CD14-positive monocyte (primary cell): ENCODE measurements around the gene LGALS4. TPM values are rescaled to one million over a fixed set of nuclear protein-coding genes. Genes with fewer than 3 reads are reported as not detected.

Experiments
- DNase-seq, 3 donors: peaks; one replicate each; pipeline ENCODE4 v3.0.0-alpha.2; 2011 to 2022
- H2AFZ ChIP-seq: 2 replicates; pipeline ENCODE4 v1.6.0; 2012; ENCODE audit warnings: mild to moderate bottlenecking, low read depth, low read length, inconsistent platforms; ENCODE audit not compliant: insufficient read depth, poor library complexity, severe bottlenecking
- H3K27ac ChIP-seq, 2 donors: 1 replicate in 1 of 2; 2 replicates in 1 of 2; pipeline ENCODE4 v1.5.1; 2012 to 2013; ENCODE audit warnings: low read length in 2 of 2, control low read depth in 1 of 2, inconsistent platforms in 1 of 2, low read depth in 1 of 2, mild to moderate bottlenecking in 1 of 2
- H3K27me3 ChIP-seq, 2 donors: one replicate each; pipeline versions ENCODE4 v1.6.0 to v1.6.1; 2011 to 2013; ENCODE audit warnings: low read length in 2 of 2; ENCODE audit not compliant: control insufficient read depth in 2 of 2, insufficient read depth in 2 of 2
- H3K36me3 ChIP-seq, 2 donors: replicated peaks in 1 of 2; 1 replicate in 1 of 2; 2 replicates in 1 of 2; pipeline versions ENCODE4 v1.5.1 to v1.6.1; 2012 to 2013; ENCODE audit warnings: low read length in 2 of 2, control low read depth in 1 of 2, inconsistent platforms in 1 of 2, mild to moderate bottlenecking in 1 of 2; ENCODE audit not compliant: insufficient read depth in 2 of 2, control insufficient read depth in 1 of 2
- H3K4me1 ChIP-seq, 2 donors: 1 replicate in 1 of 2; 2 replicates in 1 of 2; pipeline versions ENCODE4 v1.5.1 to v1.6.1; 2012 to 2013; ENCODE audit warnings: low read length in 2 of 2, control low read depth in 1 of 2, inconsistent platforms in 1 of 2, mild to moderate bottlenecking in 1 of 2, moderate library complexity in 1 of 2; ENCODE audit not compliant: insufficient read depth in 2 of 2, control insufficient read depth in 1 of 2
- H3K4me2 ChIP-seq: replicated peaks from 2 replicates; pipeline ENCODE3; 2012; ENCODE audit warnings: low read length, moderate library complexity, mild to moderate bottlenecking; ENCODE audit not compliant: poor library complexity, severe bottlenecking; ENCODE audit errors: extremely low read depth
- H3K4me3 ChIP-seq, 3 experiments: fragments of 200-600 bp in 1 of 3; sonication (generic) in 1 of 3; replicated peaks in 1 of 3; 1 replicate in 2 of 3; 2 replicates in 1 of 3; pipeline ENCODE4 v1.5.1; 2011 to 2013; ENCODE audit warnings: low read length in 3 of 3, mild to moderate bottlenecking in 3 of 3, control low read depth in 2 of 3, low read depth in 2 of 3, inconsistent platforms in 1 of 3, moderate library complexity in 1 of 3
- H3K79me2 ChIP-seq: 2 replicates; pipeline ENCODE4 v1.6.0; 2012; ENCODE audit warnings: mild to moderate bottlenecking, control low read depth, inconsistent platforms, low read length, moderate library complexity; ENCODE audit not compliant: insufficient read depth
- H3K9ac ChIP-seq: 2 replicates; pipeline ENCODE4 v1.6.0; 2017; ENCODE audit warnings: low read length, mild to moderate bottlenecking; ENCODE audit not compliant: insufficient read depth, poor library complexity, severe bottlenecking
- H3K9me3 ChIP-seq, 2 donors: replicated peaks in 1 of 2; 1 replicate in 1 of 2; 2 replicates in 1 of 2; pipeline versions ENCODE4 v1.5.1 to v1.6.1; 2012 to 2013; ENCODE audit warnings: low read length in 2 of 2, control low read depth in 1 of 2; ENCODE audit not compliant: control insufficient read depth in 1 of 2, insufficient read depth in 1 of 2
- H4K20me1 ChIP-seq: 2 replicates; pipeline ENCODE4 v1.6.0; 2012; ENCODE audit warnings: mild to moderate bottlenecking, low read length, control low read depth, moderate library complexity; ENCODE audit not compliant: insufficient read depth
- H3K27ac Mint-ChIP-seq, 7 donors: one replicate each; pipeline ENCODE4 v1.8.0; 2020; ENCODE audit warnings: mild to moderate bottlenecking in 7 of 7, mixed read lengths in 7 of 7, moderate library complexity in 6 of 7, inconsistent platforms in 2 of 7
- H3K27me3 Mint-ChIP-seq, 3 donors: one replicate each; pipeline ENCODE4 v1.8.0; 2021 to 2022; ENCODE audit warnings: low read depth in 3 of 3, mild to moderate bottlenecking in 3 of 3, mixed read lengths in 3 of 3, moderate library complexity in 3 of 3, inconsistent platforms in 1 of 3
- H3K36me3 Mint-ChIP-seq, 2 donors: one replicate each; pipeline ENCODE4 v1.8.0; 2020; ENCODE audit warnings: mixed read lengths in 2 of 2, inconsistent platforms in 1 of 2, mild to moderate bottlenecking in 1 of 2
- H3K4me1 Mint-ChIP-seq: one replicate; pipeline ENCODE4 v1.8.0; 2020; ENCODE audit warnings: mild to moderate bottlenecking, mixed read lengths
- H3K4me3 Mint-ChIP-seq, 2 donors: one replicate each; pipeline ENCODE4 v1.8.0; 2020; ENCODE audit warnings: mild to moderate bottlenecking in 2 of 2, mixed read lengths in 2 of 2, moderate library complexity in 1 of 2
- H3K9me3 Mint-ChIP-seq, 7 donors: one replicate each; pipeline ENCODE4 v1.8.0; 2020 to 2022; ENCODE audit warnings: mixed read lengths in 7 of 7, mild to moderate bottlenecking in 6 of 7, moderate library complexity in 6 of 7, inconsistent platforms in 2 of 7
- WGBS: methylation state at CpG from one replicate; pipeline ENCODE4 v1.1.5; 2013; ENCODE audit warnings: missing lambda C conversion rate; ENCODE audit not compliant: insufficient coverage; 5-methylcytosine and 5-hydroxymethylcytosine counted together
- intact Hi-C, 2 donors: fragments of 100-400 bp; cut with micrococcal nuclease; formaldehyde crosslinking; loops; one replicate each; pipeline versions ENCODE4 v1.15.0 to v1.15.1; 2023
- polyA plus RNA-seq, 3 donors: library from polyadenylated mRNA; depleted of rRNA in 1 of 3; unstranded in 2 of 3; stranded (reverse) in 1 of 3; fragments of 300-500 nt in 2 of 3; fragments of >200 nt in 1 of 3; fragmentation: Illumina TruSeq in 2 of 3; gene quantifications; 1 replicate in 2 of 3; 2 replicates in 1 of 3; pipeline ENCODE4 v1.2.3, GENCODE V29; 2012 to 2021
- TF ChIP-seq, protein P1 (sequence below): fragments of 200-600 bp; IDR thresholded peaks from one replicate; pipeline ENCODE4 v1.8.0; 2022; ENCODE audit warnings: antibody characterized with exemption, mild to moderate bottlenecking

Gene LGALS4
- polyA plus RNA-seq, 3 donors, result 1.7 TPM; not detected in 2

DNA sequence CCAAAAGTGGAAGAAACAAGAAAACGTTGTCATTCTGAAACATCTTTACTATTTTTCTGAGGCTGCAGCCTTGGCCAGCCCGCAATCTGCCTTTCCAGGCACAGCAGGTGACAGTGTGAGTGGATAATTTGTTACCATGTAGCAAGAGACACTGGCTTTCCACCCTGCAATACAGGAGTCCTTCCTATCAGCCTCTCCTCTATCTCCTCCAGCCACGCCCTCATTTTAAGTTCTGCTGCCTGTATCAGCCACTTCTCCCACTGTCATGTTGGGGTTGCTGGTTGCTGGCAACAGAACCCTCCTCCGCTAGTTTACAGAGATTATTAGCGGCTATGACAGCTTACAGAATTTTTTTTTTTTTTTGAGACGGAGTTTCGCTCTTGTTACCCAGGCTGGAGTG lies 31.7 kb downstream of the LGALS4 start:
- H3K4me1 ChIP-seq, result no peaks in the 10 kb centered on the region
- no peak overlapping the region for H3K4me2 ChIP-seq
- Mint-ChIP-seq H3K36me3 (no peaks in the 10 kb centered on the region), H3K9me3 (no peaks in the 10 kb centered on the region), H3K4me3 (no peak overlapping the region), H3K27ac (peak overlapping the region in 1 of 7 donors; percentile 31), H3K27me3 (peaks cover 5 to 23% (median 13%) of the 10 kb centered on the region in 3 donors), H3K4me1 (no peaks in the 10 kb centered on the region)
- H3K9me3 ChIP-seq, result no peaks in the 10 kb centered on the region
- intact Hi-C loops, result no loop called here
- no peaks in the 10 kb centered on the region for H3K79me2 ChIP-seq
- no peaks in the 10 kb centered on the region for H3K36me3 ChIP-seq
- no peak overlapping the region for H3K9ac ChIP-seq
- no peaks in the 10 kb centered on the region for H3K27me3 ChIP-seq
- H3K27ac ChIP-seq, result no peak overlapping the region
- H3K4me3 ChIP-seq, result no peak overlapping the region
- WGBS, result 81% methylated on average over 3 of the region's 7 CpGs
- H2AFZ ChIP-seq, result no peak overlapping the region
- H4K20me1 ChIP-seq, result no peaks in the 10 kb centered on the region
- TF ChIP-seq, protein P1, sequence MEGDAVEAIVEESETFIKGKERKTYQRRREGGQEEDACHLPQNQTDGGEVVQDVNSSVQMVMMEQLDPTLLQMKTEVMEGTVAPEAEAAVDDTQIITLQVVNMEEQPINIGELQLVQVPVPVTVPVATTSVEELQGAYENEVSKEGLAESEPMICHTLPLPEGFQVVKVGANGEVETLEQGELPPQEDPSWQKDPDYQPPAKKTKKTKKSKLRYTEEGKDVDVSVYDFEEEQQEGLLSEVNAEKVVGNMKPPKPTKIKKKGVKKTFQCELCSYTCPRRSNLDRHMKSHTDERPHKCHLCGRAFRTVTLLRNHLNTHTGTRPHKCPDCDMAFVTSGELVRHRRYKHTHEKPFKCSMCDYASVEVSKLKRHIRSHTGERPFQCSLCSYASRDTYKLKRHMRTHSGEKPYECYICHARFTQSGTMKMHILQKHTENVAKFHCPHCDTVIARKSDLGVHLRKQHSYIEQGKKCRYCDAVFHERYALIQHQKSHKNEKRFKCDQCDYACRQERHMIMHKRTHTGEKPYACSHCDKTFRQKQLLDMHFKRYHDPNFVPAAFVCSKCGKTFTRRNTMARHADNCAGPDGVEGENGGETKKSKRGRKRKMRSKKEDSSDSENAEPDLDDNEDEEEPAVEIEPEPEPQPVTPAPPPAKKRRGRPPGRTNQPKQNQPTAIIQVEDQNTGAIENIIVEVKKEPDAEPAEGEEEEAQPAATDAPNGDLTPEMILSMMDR, result no peak
- no peak for DNase-seq

DNA sequence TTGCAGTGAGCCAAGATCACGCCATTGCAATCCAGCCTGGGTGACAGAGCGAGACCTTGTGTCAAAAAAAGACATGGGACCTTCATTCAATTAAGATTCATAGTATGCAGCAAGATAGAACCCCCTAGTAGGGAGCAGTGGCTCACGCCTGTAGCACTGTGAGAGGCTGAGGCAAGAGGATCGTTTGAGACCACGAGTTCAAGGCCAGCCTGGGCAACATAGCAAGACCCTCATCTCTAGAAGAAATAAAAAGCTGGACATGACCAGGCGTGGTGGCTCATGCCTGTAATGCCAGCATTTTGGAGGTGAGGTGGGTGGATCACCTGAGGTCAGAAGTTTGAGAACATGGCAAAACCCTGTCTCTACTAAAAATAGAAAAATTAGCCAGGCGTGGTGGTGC lies 32.3 kb downstream of the LGALS4 start:
- Histone ChIP-seq H4K20me1 (no peaks in the 10 kb centered on the region), H3K79me2 (no peaks in the 10 kb centered on the region), H3K27me3 (no peaks in the 10 kb centered on the region), H3K4me2 (no peak overlapping the region), H3K27ac (no peak overlapping the region), H3K9ac (no peak overlapping the region), H3K36me3 (no peaks in the 10 kb centered on the region), H3K4me3 (no peak overlapping the region), H3K4me1 (no peaks in the 10 kb centered on the region), H2AFZ (no peak overlapping the region), H3K9me3 (no peaks in the 10 kb centered on the region)
- Mint-ChIP-seq H3K4me3 (no peak overlapping the region), H3K27ac (no peak overlapping the region), H3K9me3 (no peaks in the 10 kb centered on the region), H3K4me1 (no peaks in the 10 kb centered on the region), H3K36me3 (no peaks in the 10 kb centered on the region), H3K27me3 (peaks cover 5 to 23% (median 15%) of the 10 kb centered on the region in 3 donors)
- TF ChIP-seq, protein P1, result no peak
- DNase-seq, result no peak
- WGBS, result 96% methylated on average over 6 of the region's 7 CpGs
- intact Hi-C loops, result no loop called here
